CD4-positive, alpha-beta memory T cell (primary cell): ENCODE data around the gene RMND5A. TPM values are rescaled to one million over a fixed set of nuclear protein-coding genes. Genes with fewer than 3 reads are reported as not detected.

ENCODE experiments used
- CTCF ChIA-PET: fragments of 350-600 bp; sonication (Branson Sonifier 250); formaldehyde crosslinking; loops from one replicate; lab custom pipeline; 2021; ENCODE audit warnings: inconsistent platforms; ENCODE audit not compliant: partially characterized antibody; lab: Charles Lee
- POLR2A ChIA-PET: fragments of 350-600 bp; sonication (Branson Sonifier 250); formaldehyde crosslinking; loops from one replicate; lab custom pipeline; 2021; ENCODE audit not compliant: partially characterized antibody; lab: Charles Lee
- DNase-seq, 5 donors: peaks; one replicate each; pipeline versions ENCODE4 v3.0.0 to v3.0.0-alpha.2; 2020 to 2022; ENCODE audit warnings: mixed read lengths in 1 of 5
- H3K27ac ChIP-seq: one replicate; pipeline ENCODE4 v1.7.0; 2013; ENCODE audit warnings: low read depth, low read length
- H3K27me3 ChIP-seq: 2 replicates; pipeline ENCODE4 v1.7.0; 2013; ENCODE audit warnings: mild to moderate bottlenecking, low read length, moderate library complexity; ENCODE audit not compliant: insufficient read depth
- H3K36me3 ChIP-seq: 2 replicates; pipeline ENCODE4 v1.7.0; 2013; ENCODE audit warnings: mild to moderate bottlenecking, low read length, moderate library complexity; ENCODE audit not compliant: insufficient read depth
- H3K4me1 ChIP-seq: 2 replicates; pipeline ENCODE4 v1.7.0; 2013; ENCODE audit warnings: mild to moderate bottlenecking, low read length, moderate library complexity; ENCODE audit not compliant: insufficient read depth
- H3K4me3 ChIP-seq, 2 donors: one replicate each; pipeline ENCODE4 v1.7.0; 2013; ENCODE audit warnings: low read length in 2 of 2, mild to moderate bottlenecking in 1 of 2
- H3K9me3 ChIP-seq, 2 donors: one replicate each; pipeline ENCODE4 v1.7.0; 2013; ENCODE audit warnings: low read length in 2 of 2, control low read depth in 1 of 2; ENCODE audit not compliant: control insufficient read depth in 1 of 2
- H3K27ac Mint-ChIP-seq, 7 donors: one replicate each; pipeline ENCODE4 v1.8.0; 2020 to 2021; ENCODE audit warnings: mixed read lengths in 7 of 7, mild to moderate bottlenecking in 6 of 7, inconsistent platforms in 3 of 7, moderate library complexity in 3 of 7
- H3K27me3 Mint-ChIP-seq, 2 donors: one replicate each; pipeline ENCODE4 v1.8.0; 2020 to 2021; ENCODE audit warnings: mixed read lengths in 2 of 2
- H3K36me3 Mint-ChIP-seq, 2 donors: one replicate each; pipeline ENCODE4 v1.8.0; 2020 to 2021; ENCODE audit warnings: mixed read lengths in 2 of 2, inconsistent platforms in 1 of 2, mild to moderate bottlenecking in 1 of 2
- H3K4me1 Mint-ChIP-seq, 4 donors: one replicate each; pipeline ENCODE4 v1.8.0; 2020 to 2021; ENCODE audit warnings: mixed read lengths in 4 of 4, mild to moderate bottlenecking in 1 of 4
- H3K4me3 Mint-ChIP-seq, 8 donors: one replicate each; pipeline ENCODE4 v1.8.0; 2020 to 2021; ENCODE audit warnings: mixed read lengths in 8 of 8, mild to moderate bottlenecking in 7 of 8, moderate library complexity in 6 of 8, inconsistent platforms in 3 of 8
- H3K9me3 Mint-ChIP-seq, 8 donors: one replicate each; pipeline ENCODE4 v1.8.0; 2020 to 2021; ENCODE audit warnings: mixed read lengths in 8 of 8, mild to moderate bottlenecking in 5 of 8, inconsistent platforms in 3 of 8, moderate library complexity in 1 of 8
- intact Hi-C: fragments of 100-400 bp; cut with micrococcal nuclease; formaldehyde crosslinking; loops from one replicate; pipeline ENCODE4 v1.15.1; 2023
- polyA plus RNA-seq, 2 donors: library from polyadenylated mRNA; unstranded; fragments of 300-500 nt; fragmentation: Illumina TruSeq; gene quantifications; one replicate each; pipeline ENCODE4 v1.2.3, GENCODE V29; 2021
- total RNA-seq, 2 experiments: library from RNA; stranded (reverse); gene quantifications; one replicate each; pipeline ENCODE4 v1.2.3, GENCODE V29; 2021

Gene RMND5A
- total and polyA plus RNA-seq, 4 experiments from 2014 or later = 11.0 to 37.4 (median 27.3) TPM

GRCh38 chr2:86786001-86786536, 66.0 kb downstream of the RMND5A start:
- intact Hi-C loops = no loop called here
- POLR2A ChIA-PET = interaction anchor here (0.6 kb wide), 1 partner anchor 17 kb away, joined by 3 read pairs; no protein-coding TSS in a partner anchor
- H3K27me3 ChIP-seq = peaks cover 3% of the 10 kb centered on the region
- CTCF ChIA-PET = no interaction called here
- peaks cover 5 to 24% (median 9%) of the 10 kb centered on the region in 4 donors for H3K4me1 Mint-ChIP-seq
- H3K9me3 ChIP-seq = no peaks in the 10 kb centered on the region
- no peaks in the 10 kb centered on the region for H3K36me3 Mint-ChIP-seq
- peak overlapping the region in 1 of 8 donors; percentile 1 for H3K4me3 Mint-ChIP-seq
- peaks cover 0 to 4% (median 0%) of the 10 kb centered on the region in 8 donors for H3K9me3 Mint-ChIP-seq
- no peaks in the 10 kb centered on the region for H3K36me3 ChIP-seq
- peak overlapping the region in 1 of 7 donors; percentile 33 for H3K27ac Mint-ChIP-seq
- H3K4me1 ChIP-seq = peaks cover 11% of the 10 kb centered on the region
- no peak overlapping the region for H3K27ac ChIP-seq
- H3K4me3 ChIP-seq = no peak overlapping the region
- peaks cover 20% of the 10 kb centered on the region in 2 donors for H3K27me3 Mint-ChIP-seq
- no peak for DNase-seq

- peaks cover 30% of the 10 kb centered on the region in 2 donors for H3K27me3 Mint-ChIP-seq
- POLR2A ChIA-PET = no interaction called here
These were observed 67.6 kb downstream of the RMND5A start for GRCh38 chr2:86787736-86788135.

GRCh38 chr2:86788165-86788564, 68.1 kb downstream of the RMND5A start:
- CTCF ChIA-PET = interaction anchor here (0.9 kb wide), 1 partner anchor 19 kb away, joined by 4 read pairs; no protein-coding TSS in a partner anchor
- Mint-ChIP-seq H3K27me3 (peaks cover 34% of the 10 kb centered on the region in 2 donors), H3K9me3 (peaks cover 0 to 2% (median 0%) of the 10 kb centered on the region in 8 donors), H3K4me1 (peaks cover 12 to 33% (median 20%) of the 10 kb centered on the region in 4 donors), H3K36me3 (no peaks in the 10 kb centered on the region), H3K4me3 (no peak overlapping the region), H3K27ac (no peak overlapping the region)
- Histone ChIP-seq H3K27ac (no peak overlapping the region), H3K4me1 (peaks cover 19% of the 10 kb centered on the region), H3K36me3 (no peaks in the 10 kb centered on the region), H3K27me3 (peaks cover 15% of the 10 kb centered on the region), H3K9me3 (no peaks in the 10 kb centered on the region), H3K4me3 (no peak overlapping the region)
- POLR2A ChIA-PET = no interaction called here
- intact Hi-C loops = no loop called here
- DNase-seq = no peak

More at GRCh38 chr2:86787736-86788135, 67.6 kb downstream of the RMND5A start:
- peaks cover 12 to 33% (median 20%) of the 10 kb centered on the region in 4 donors for H3K4me1 Mint-ChIP-seq
- Histone ChIP-seq H3K9me3 (no peaks in the 10 kb centered on the region), H3K27ac (no peak overlapping the region), H3K36me3 (no peaks in the 10 kb centered on the region), H3K4me3 (no peak overlapping the region), H3K27me3 (peaks cover 15% of the 10 kb centered on the region), H3K4me1 (peaks cover 19% of the 10 kb centered on the region)
- peak overlapping the region in 3 of 8 donors; percentile 65 to 76 (median 70) for H3K4me3 Mint-ChIP-seq
- no peak for DNase-seq
- CTCF ChIA-PET = interaction anchor here (0.9 kb wide), 1 partner anchor 20 kb away, joined by 4 read pairs; no protein-coding TSS in a partner anchor
- intact Hi-C loops = no loop called here
- no peaks in the 10 kb centered on the region for H3K36me3 Mint-ChIP-seq
- peaks cover 0 to 2% (median 0%) of the 10 kb centered on the region in 8 donors for H3K9me3 Mint-ChIP-seq
- no peak overlapping the region for H3K27ac Mint-ChIP-seq

DNA sequence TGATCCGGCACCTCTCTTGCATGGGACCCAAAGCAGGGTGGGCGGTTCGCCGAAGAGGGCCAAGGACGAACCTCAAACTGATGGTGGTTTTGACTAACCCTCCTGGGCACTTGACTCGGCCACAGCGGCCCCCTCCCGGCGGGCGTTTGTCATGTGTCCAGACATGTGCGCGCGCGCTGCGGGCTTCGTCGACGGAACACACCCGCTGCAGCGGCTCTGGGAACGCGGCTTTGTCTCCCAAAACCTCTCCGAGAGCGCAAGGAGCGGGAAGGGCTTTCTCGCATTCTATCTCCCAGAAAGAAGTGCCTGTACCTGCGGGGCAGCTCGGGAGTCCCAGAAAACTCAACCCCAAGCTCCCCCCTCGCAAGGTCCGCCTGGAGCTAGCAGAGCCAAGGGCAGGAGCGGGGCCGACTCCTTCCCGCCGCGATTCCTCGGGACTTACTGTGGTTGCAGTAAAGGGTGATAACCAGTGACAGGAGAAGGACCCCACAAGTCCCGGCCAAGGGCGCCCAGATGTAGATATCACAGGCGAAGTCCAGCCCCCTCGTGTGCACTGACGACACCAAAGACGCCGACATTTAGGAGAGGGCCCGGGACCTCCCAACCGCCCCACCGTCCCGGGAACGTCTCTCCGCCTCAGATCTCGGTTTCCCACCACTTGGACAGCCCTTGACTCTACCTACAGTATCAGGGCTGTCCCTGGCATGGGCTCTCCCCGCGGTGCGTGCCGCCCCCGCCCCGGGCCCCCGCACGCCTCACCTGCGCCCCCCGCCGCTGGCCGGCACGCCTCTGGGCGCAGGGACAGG, 69.0 kb downstream of the RMND5A start:
- intact Hi-C loops = no loop called here
- no peak overlapping the region for H3K27ac Mint-ChIP-seq
- no peak overlapping the region for H3K27ac ChIP-seq
- no peak overlapping the region for H3K4me3 ChIP-seq
- peaks cover 12 to 28% (median 20%) of the 10 kb centered on the region in 4 donors for H3K4me1 Mint-ChIP-seq
- peaks cover 19% of the 10 kb centered on the region for H3K4me1 ChIP-seq
- peak overlapping the region in 2 of 8 donors; percentile 13 to 21 for H3K4me3 Mint-ChIP-seq
- H3K27me3 Mint-ChIP-seq = peaks cover 42 to 43% of the 10 kb centered on the region in 2 donors
- no peaks in the 10 kb centered on the region for H3K36me3 Mint-ChIP-seq
- CTCF ChIA-PET = no interaction called here
- DNase-seq = no peak
- H3K9me3 ChIP-seq = no peaks in the 10 kb centered on the region
- peaks cover 0 to 2% (median 0%) of the 10 kb centered on the region in 8 donors for H3K9me3 Mint-ChIP-seq
- peaks cover 18% of the 10 kb centered on the region for H3K27me3 ChIP-seq
- H3K36me3 ChIP-seq = no peaks in the 10 kb centered on the region
- POLR2A ChIA-PET = no interaction called here

- Histone ChIP-seq H3K36me3 (no peaks in the 10 kb centered on the region), H3K4me3 (no peak overlapping the region), H3K9me3 (no peaks in the 10 kb centered on the region), H3K27me3 (peaks cover 22% of the 10 kb centered on the region), H3K27ac (no peak overlapping the region), H3K4me1 (peaks cover 19% of the 10 kb centered on the region)
- Mint-ChIP-seq H3K9me3 (peaks cover 0 to 6% (median 2%) of the 10 kb centered on the region in 8 donors), H3K27ac (no peak overlapping the region), H3K36me3 (peaks cover 0 to 4% of the 10 kb centered on the region in 2 donors), H3K4me1 (peaks cover 12 to 26% (median 19%) of the 10 kb centered on the region in 4 donors), H3K4me3 (peak overlapping the region; percentile 10 to 84 (median 80)), H3K27me3 (peaks cover 48% of the 10 kb centered on the region in 2 donors)
- CTCF ChIA-PET = no interaction called here
- POLR2A ChIA-PET = no interaction called here
- DNase-seq = no peak
- intact Hi-C loops = no loop called here
These were observed 69.6 kb downstream of the RMND5A start for GRCh38 chr2:86789687-86790133.

DNA sequence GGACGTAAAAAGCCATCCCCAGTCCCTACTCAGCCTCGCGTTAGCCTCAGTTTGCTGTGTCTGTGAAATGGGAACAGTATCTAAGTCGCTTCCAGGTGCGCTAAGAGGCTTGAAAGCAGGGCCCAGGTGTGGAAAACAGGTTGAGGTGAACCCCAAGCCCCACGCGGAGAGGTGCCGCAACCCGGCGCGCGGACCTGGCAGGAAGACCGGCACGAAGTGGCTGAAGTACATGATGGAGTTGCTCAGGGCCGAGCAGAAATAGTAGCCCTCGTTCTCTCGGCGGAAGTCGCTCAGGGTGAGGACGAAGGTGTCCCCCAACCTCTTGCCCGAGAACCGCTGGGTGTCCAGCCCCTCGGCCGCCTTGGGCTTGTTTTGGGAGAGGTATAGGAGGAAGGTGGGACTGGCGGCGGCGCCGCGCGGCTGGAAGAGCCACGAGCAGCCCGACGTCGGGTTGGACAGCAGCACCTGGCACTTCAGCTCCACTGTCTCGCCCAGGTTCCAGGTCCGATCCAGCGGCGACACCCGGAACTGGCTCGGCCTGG, 70.1 kb downstream of the RMND5A start:
- Mint-ChIP-seq H3K27me3 (peaks cover 53% of the 10 kb centered on the region in 2 donors), H3K27ac (no peak overlapping the region), H3K36me3 (peaks cover 2 to 9% of the 10 kb centered on the region in 2 donors), H3K4me3 (peak overlapping the region; percentile 69 to 84 (median 80)), H3K4me1 (peaks cover 12 to 31% (median 21%) of the 10 kb centered on the region in 4 donors), H3K9me3 (peaks cover 2 to 10% (median 6%) of the 10 kb centered on the region in 8 donors)
- ChIA-PET POLR2A (no interaction called here), CTCF (no interaction called here)
- no peaks in the 10 kb centered on the region for H3K9me3 ChIP-seq
- intact Hi-C loops = no loop called here
- DNase-seq = no peak
- no peak overlapping the region for H3K27ac ChIP-seq
- H3K4me1 ChIP-seq = peaks cover 19% of the 10 kb centered on the region
- peaks cover 26% of the 10 kb centered on the region for H3K27me3 ChIP-seq
- no peak overlapping the region for H3K4me3 ChIP-seq
- H3K36me3 ChIP-seq = no peaks in the 10 kb centered on the region
